Stimulated activated memory B cell treated with anti-CD40 and anti-IgM and Interleukin-4, amounts not matched to agents 10 μg/mL and 1 μg/mL and 100 μg/mL, for 72 hours (primary cell): Measurements from ENCODE around the gene MCF2L.
"Not testable (repeated sequence)": the region's sequence is repeated elsewhere in the genome, so short reads cannot be mapped to it uniquely, and the experiment has no call there.

Source experiments
- ATAC-seq: fragments of 150-1000 bp; cut with Tn5 transposase; 2 replicates; pipeline ENCODE4 v1.10.0; 2021
- H3K27ac Mint-ChIP-seq: one replicate; pipeline ENCODE4 v1.8.0; 2022; ENCODE audit warnings: mild to moderate bottlenecking, mixed read lengths
- H3K27me3 Mint-ChIP-seq: one replicate; pipeline ENCODE4 v1.8.0; 2022; ENCODE audit warnings: mixed read lengths
- H3K36me3 Mint-ChIP-seq: one replicate; pipeline ENCODE4 v1.8.0; 2022; ENCODE audit warnings: mixed read lengths
- H3K4me1 Mint-ChIP-seq: one replicate; pipeline ENCODE4 v1.8.0; 2022; ENCODE audit warnings: mixed read lengths
- H3K4me3 Mint-ChIP-seq: one replicate; pipeline ENCODE4 v1.8.0; 2022; ENCODE audit warnings: mild to moderate bottlenecking, moderate library complexity, mixed read lengths
- H3K9me3 Mint-ChIP-seq: one replicate; pipeline ENCODE4 v1.8.0; 2022; ENCODE audit warnings: mixed read lengths

MCF2L gene

GRCh38 chr13:113078902-113079780 is 110.1 kb downstream of the MCF2L start:
- Mint-ChIP-seq H3K9me3 (no peaks in the 10 kb centered on the region), H3K27ac (no peak overlapping the region), H3K36me3 (peaks cover 16% of the 10 kb centered on the region), H3K4me3 (no peak overlapping the region), H3K27me3 (no peaks in the 10 kb centered on the region), H3K4me1 (no peaks in the 10 kb centered on the region)
- ATAC-seq = no peak

GRCh38 chr13:113079781-113080080 is 110.7 kb downstream of the MCF2L start:
- not testable (repeated sequence) for H3K27me3 Mint-ChIP-seq, H3K4me1 Mint-ChIP-seq, H3K27ac Mint-ChIP-seq, ATAC-seq, H3K9me3 Mint-ChIP-seq, H3K4me3 Mint-ChIP-seq
- H3K36me3 Mint-ChIP-seq = peaks cover 16% of the 10 kb centered on the region

DNA sequence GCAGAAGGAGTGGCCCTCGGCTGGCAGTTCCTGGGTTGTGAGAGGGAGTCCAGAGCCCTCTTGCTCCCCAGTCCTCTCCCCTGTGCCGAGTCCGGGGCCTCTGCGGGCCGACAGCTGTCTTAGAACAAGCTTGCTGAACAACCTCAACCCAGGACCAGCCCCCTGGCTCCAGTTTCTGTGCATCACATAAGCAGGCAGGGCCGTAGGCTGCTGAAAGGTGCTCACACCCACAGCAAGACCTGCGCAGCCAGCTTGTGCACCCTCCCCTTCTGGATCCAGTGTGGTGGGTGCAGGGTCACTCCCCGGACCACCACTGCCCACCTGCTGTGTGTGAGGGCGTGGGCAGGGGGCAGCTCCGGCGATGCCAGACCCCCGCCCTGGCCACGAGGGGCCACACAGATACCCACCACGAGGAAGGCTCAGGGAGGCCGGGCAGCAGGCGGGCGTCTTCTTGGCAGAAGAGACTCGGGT is 111.4 kb downstream of the MCF2L start:
- Mint-ChIP-seq H3K27me3 (no peaks in the 10 kb centered on the region), H3K36me3 (peaks cover 16% of the 10 kb centered on the region)
- no peak for ATAC-seq

DNA sequence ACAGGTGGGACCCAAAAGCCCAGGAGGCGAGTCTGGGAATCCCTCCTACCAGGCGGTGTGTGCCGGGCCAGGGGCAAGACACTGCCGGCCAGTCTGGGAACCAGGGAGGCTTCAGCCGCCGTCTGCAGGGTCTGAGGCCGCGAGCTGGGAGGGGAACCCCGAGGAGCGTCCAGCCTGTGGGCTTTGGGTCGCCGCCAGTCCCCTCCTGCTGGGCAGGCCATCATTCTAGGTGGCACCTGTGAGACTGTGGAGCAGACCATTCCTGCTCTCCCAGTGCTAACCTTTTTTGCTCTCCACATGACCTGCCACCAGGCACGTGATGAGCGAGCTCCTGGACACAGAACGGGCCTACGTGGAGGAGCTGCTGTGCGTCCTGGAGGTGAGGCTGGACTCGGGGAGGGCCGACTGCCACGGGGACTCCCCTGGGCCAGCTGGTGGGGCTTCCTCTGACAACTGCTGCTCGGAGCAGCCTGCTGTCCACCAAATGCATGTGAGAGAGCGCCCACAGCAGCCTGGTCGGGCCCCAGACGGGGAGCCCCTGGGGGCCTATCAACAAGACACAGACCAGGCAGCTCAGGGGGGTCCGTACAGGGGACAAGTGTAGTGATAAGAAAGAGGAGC is 112.0 kb downstream of the MCF2L start:
- ATAC-seq = no peak
- H3K27me3 Mint-ChIP-seq = no peaks in the 10 kb centered on the region
- no peaks in the 10 kb centered on the region for H3K4me1 Mint-ChIP-seq
- H3K9me3 Mint-ChIP-seq = peaks cover 3% of the 10 kb centered on the region
- H3K27ac Mint-ChIP-seq = no peak overlapping the region
- H3K36me3 Mint-ChIP-seq = peaks cover 12% of the 10 kb centered on the region
- no peak overlapping the region for H3K4me3 Mint-ChIP-seq

More for the DNA sequence above, 111.4 kb downstream of the MCF2L start:
- peaks cover 3% of the 10 kb centered on the region for H3K9me3 Mint-ChIP-seq
- no peak overlapping the region for H3K4me3 Mint-ChIP-seq
- no peaks in the 10 kb centered on the region for H3K4me1 Mint-ChIP-seq
- no peak overlapping the region for H3K27ac Mint-ChIP-seq

DNA sequence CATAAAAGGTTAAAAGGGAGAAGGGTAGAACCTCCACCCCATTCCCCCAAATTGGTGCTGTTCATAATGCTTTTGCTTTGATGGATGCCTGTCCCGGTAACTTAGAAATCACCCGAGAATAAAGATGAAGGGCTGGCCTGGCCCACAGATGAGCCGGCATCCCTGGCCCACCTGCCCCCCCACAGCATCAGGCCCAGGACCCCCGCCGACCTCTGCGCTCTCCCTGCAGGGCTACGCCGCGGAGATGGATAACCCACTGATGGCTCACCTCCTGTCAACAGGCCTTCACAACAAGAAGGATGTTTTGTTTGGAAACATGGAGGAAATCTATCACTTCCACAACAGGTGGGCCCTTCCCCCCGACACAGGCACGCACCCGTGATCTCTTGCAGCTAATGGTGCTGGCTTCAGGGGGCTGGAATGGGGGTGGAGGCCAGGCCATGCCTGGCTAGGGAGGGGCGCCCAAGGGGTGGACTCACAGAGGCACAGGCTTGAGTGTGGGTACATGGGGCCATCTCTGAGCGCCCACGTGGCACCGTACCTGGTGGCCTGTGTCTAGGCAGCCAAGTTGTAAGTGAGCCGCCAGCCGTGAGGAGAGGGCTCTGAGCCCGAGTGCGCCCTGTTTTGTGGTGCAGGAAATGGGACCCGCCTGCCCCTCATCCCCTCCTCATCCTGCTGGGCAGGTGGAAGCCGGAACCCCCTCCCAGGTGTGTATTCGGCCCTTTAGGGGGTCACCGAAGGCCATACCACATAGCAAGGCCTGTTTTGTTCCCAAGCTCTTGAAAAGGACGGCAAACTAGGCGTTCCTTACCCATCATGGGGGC is 113.4 kb downstream of the MCF2L start:
- Mint-ChIP-seq H3K4me3 (no peak overlapping the region), H3K9me3 (peaks cover 3% of the 10 kb centered on the region)

DNA sequence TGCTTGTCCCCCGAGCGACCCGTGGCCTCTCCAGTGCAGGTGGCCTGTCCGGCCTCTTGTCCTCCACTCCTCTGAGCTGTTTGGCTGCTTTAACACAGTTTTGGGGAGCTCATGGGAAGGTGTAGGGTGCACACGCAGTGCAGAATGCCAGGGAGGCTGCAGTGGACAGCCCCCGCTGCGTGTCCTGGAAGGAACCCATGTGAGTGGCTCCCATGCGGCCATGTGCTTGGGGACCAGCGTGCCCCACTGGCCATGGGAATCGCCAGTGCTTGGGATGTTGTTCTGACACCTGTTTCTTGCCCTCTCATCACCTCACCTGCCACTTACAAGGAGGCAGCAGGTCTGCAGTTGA is 114.0 kb downstream of the MCF2L start:
- no peak overlapping the region for H3K4me3 Mint-ChIP-seq
- H3K27ac Mint-ChIP-seq = no peak overlapping the region
- peaks cover 4% of the 10 kb centered on the region for H3K36me3 Mint-ChIP-seq
- H3K9me3 Mint-ChIP-seq = peaks cover 3% of the 10 kb centered on the region
- no peak for ATAC-seq
- H3K27me3 Mint-ChIP-seq = no peaks in the 10 kb centered on the region
- H3K4me1 Mint-ChIP-seq = no peaks in the 10 kb centered on the region

More for the DNA sequence above, 113.4 kb downstream of the MCF2L start:
- Mint-ChIP-seq H3K36me3 (peaks cover 10% of the 10 kb centered on the region), H3K27ac (no peak overlapping the region), H3K27me3 (no peaks in the 10 kb centered on the region), H3K4me1 (no peaks in the 10 kb centered on the region)
- ATAC-seq = no peak

- no peaks in the 10 kb centered on the region for H3K4me1 Mint-ChIP-seq
- H3K9me3 Mint-ChIP-seq = peaks cover 3% of the 10 kb centered on the region
- ATAC-seq = no peak
- no peaks in the 10 kb centered on the region for H3K27me3 Mint-ChIP-seq
- no peak overlapping the region for H3K27ac Mint-ChIP-seq
- no peaks in the 10 kb centered on the region for H3K36me3 Mint-ChIP-seq
- no peak overlapping the region for H3K4me3 Mint-ChIP-seq
These were observed 114.5 kb downstream of the MCF2L start for GRCh38 chr13:113083402-113084061.

GRCh38 chr13:113084094-113084942 is 115.3 kb downstream of the MCF2L start:
- H3K9me3 Mint-ChIP-seq = peaks cover 3% of the 10 kb centered on the region
- H3K27me3 Mint-ChIP-seq = no peaks in the 10 kb centered on the region
- ATAC-seq = no peak
- no peaks in the 10 kb centered on the region for H3K4me1 Mint-ChIP-seq
- H3K27ac Mint-ChIP-seq = no peak overlapping the region
- H3K36me3 Mint-ChIP-seq = no peaks in the 10 kb centered on the region
- H3K4me3 Mint-ChIP-seq = no peak overlapping the region

GRCh38 chr13:113084943-113085540 is 116.0 kb downstream of the MCF2L start:
- H3K4me3 Mint-ChIP-seq = no peak overlapping the region
- H3K36me3 Mint-ChIP-seq = no peaks in the 10 kb centered on the region
- H3K27me3 Mint-ChIP-seq = no peaks in the 10 kb centered on the region
- H3K27ac Mint-ChIP-seq = no peak overlapping the region
- peaks cover 3% of the 10 kb centered on the region for H3K9me3 Mint-ChIP-seq
- no peak for ATAC-seq
- no peaks in the 10 kb centered on the region for H3K4me1 Mint-ChIP-seq

DNA sequence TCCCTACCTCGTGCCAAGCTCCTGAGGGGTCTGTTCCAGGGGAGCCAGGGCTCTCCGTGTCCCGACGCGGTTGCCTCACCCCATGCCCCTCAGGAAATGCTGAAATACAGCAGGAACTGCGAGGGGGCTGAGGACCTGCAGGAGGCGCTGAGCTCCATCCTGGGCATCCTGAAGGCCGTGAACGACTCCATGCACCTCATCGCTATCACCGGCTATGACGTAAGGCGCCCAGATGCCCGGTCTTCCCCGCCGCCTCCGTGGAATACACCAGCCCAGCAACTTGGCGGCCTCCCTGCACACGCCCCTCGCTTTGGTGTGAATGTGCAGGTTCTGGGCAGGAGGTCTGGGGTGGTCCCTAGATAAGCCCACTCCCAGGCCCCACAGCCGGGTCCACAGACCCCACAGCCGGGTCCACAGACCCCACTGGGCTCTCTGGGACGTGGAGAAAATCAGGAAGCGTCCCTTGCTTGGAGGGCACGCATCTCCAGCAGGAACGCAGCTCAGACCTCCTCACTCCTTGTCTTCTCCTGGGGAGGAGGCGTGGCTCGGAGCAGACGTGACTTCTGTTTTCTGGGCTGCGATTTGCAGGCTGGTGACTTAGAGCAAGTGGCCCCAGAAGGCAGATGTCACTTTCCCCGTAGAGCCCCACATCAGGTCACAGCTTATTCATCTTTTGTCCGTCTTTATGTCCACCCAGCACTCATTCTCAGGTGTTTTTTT is 117.2 kb downstream of the MCF2L start:
- Mint-ChIP-seq H3K27ac (no peak overlapping the region), H3K27me3 (no peaks in the 10 kb centered on the region), H3K4me1 (no peaks in the 10 kb centered on the region), H3K36me3 (no peaks in the 10 kb centered on the region), H3K4me3 (no peak overlapping the region), H3K9me3 (peaks cover 3% of the 10 kb centered on the region)
- ATAC-seq = no peak

GRCh38 chr13:113086991-113087922 is 118.2 kb downstream of the MCF2L start:
- no peaks in the 10 kb centered on the region for H3K36me3 Mint-ChIP-seq
- H3K27me3 Mint-ChIP-seq = no peaks in the 10 kb centered on the region
- H3K4me1 Mint-ChIP-seq = no peaks in the 10 kb centered on the region
- peaks cover 3% of the 10 kb centered on the region for H3K9me3 Mint-ChIP-seq
- no peak overlapping the region for H3K27ac Mint-ChIP-seq
- no peak for ATAC-seq
- no peak overlapping the region for H3K4me3 Mint-ChIP-seq

DNA sequence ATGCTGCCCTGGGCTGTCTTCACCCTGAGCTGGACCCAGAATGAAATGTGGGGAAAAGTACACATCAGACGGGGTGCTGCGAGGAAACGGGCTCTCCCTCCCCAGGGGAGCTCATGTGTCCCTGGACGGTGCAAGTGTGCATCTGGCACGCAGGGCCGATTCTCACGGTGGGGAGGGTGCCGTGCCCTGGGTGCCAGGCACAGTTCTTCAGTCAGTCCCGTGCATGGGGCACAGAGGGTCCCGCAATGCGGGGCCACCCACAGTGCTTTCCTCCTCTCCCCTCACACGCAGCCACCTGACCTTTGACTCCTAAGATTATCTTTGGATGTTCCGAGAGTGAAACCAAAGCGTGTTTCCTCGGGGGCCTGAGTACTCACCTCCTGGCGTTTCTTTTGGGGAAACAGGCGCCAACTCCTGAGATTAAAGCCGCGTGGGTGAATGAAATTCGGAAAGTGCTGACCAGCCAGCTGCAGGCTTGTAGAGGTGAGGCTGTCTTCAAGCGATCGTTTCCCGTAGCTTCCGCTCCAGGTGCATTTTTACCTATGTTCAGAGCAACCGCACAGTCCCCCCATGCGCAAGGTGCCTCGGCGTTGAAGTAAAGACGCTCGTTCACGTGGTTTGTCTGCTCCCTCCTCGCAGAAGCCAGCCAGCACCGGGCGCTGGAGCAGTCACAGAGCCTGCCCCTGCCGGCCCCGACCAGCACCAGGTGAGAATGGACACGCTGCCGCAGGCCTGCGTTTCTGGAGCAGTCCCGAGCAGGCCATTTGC is 119.1 kb downstream of the MCF2L start:
- Mint-ChIP-seq H3K27me3 (no peaks in the 10 kb centered on the region), H3K27ac (no peak overlapping the region), H3K4me3 (no peak overlapping the region), H3K9me3 (peaks cover 3% of the 10 kb centered on the region), H3K36me3 (no peaks in the 10 kb centered on the region), H3K4me1 (no peaks in the 10 kb centered on the region)
- ATAC-seq = no peak
